Duodenal mucosa (tissue), 2 donors: ENCODE data around the gene SERINC3.

Source experiments
- H3K27ac ChIP-seq: one replicate; pipeline ENCODE4 v1.7.0; 2013; ENCODE audit warnings: low read depth, low read length
- H3K27me3 ChIP-seq, 2 donors: one replicate each; pipeline ENCODE4 v1.7.0; 2013; ENCODE audit warnings: low read length in 2 of 2, control low read depth in 1 of 2; ENCODE audit not compliant: insufficient read depth in 2 of 2, control insufficient read depth in 1 of 2
- H3K36me3 ChIP-seq, 2 donors: one replicate each; pipeline ENCODE4 v1.7.0; 2013; ENCODE audit warnings: low read length in 2 of 2, control low read depth in 1 of 2; ENCODE audit not compliant: insufficient read depth in 2 of 2, control insufficient read depth in 1 of 2
- H3K4me1 ChIP-seq, 2 donors: one replicate each; pipeline ENCODE4 v1.7.0; 2013; ENCODE audit warnings: low read length in 2 of 2, control low read depth in 1 of 2; ENCODE audit not compliant: insufficient read depth in 2 of 2, control insufficient read depth in 1 of 2
- H3K4me3 ChIP-seq, 2 donors: one replicate each; pipeline ENCODE4 v1.7.0; 2013; ENCODE audit warnings: low read length in 2 of 2, low read depth in 1 of 2
- H3K9ac ChIP-seq, 2 donors: one replicate each; pipeline ENCODE4 v1.7.0; 2013; ENCODE audit warnings: low read length in 2 of 2, low read depth in 1 of 2
- H3K9me3 ChIP-seq, 2 donors: one replicate each; pipeline ENCODE4 v1.7.0; 2013; ENCODE audit warnings: low read length in 2 of 2, control low read depth in 1 of 2; ENCODE audit not compliant: control insufficient read depth in 1 of 2

Gene SERINC3

GRCh38 chr20:44460795-44461141 is 61.1 kb downstream of the SERINC3 start:
- Histone ChIP-seq H3K4me1 (peaks cover 39 to 40% of the 10 kb centered on the region in 2 donors), H3K9ac (peak overlapping the region; percentile 36 to 40), H3K36me3 (no peaks in the 10 kb centered on the region), H3K9me3 (no peaks in the 10 kb centered on the region), H3K4me3 (no peak overlapping the region), H3K27ac (peak overlapping the region; percentile 61), H3K27me3 (no peaks in the 10 kb centered on the region)

GRCh38 chr20:44459271-44459670 is 62.6 kb downstream of the SERINC3 start:
- Histone ChIP-seq H3K36me3 (no peaks in the 10 kb centered on the region), H3K9ac (no peak overlapping the region), H3K27me3 (no peaks in the 10 kb centered on the region), H3K4me3 (no peak overlapping the region), H3K27ac (no peak overlapping the region), H3K9me3 (no peaks in the 10 kb centered on the region), H3K4me1 (peaks cover 30 to 40% of the 10 kb centered on the region in 2 donors)

GRCh38 chr20:44457016-44457415 is 64.9 kb downstream of the SERINC3 start:
- peak overlapping the region; percentile 25 to 36 for H3K9ac ChIP-seq

GRCh38 chr20:44456611-44457010 is 65.3 kb downstream of the SERINC3 start:
- Histone ChIP-seq H3K4me3 (no peak overlapping the region), H3K4me1 (peaks cover 24 to 34% of the 10 kb centered on the region in 2 donors), H3K9ac (peak overlapping the region; percentile 25 to 36), H3K27me3 (no peaks in the 10 kb centered on the region), H3K9me3 (no peaks in the 10 kb centered on the region), H3K36me3 (no peaks in the 10 kb centered on the region), H3K27ac (peak overlapping the region; percentile 26)

More at GRCh38 chr20:44457016-44457415, 64.9 kb downstream of the SERINC3 start:
- Histone ChIP-seq H3K4me3 (no peak overlapping the region), H3K27ac (peak overlapping the region; percentile 26), H3K4me1 (peaks cover 28 to 37% of the 10 kb centered on the region in 2 donors), H3K9me3 (no peaks in the 10 kb centered on the region), H3K27me3 (no peaks in the 10 kb centered on the region), H3K36me3 (no peaks in the 10 kb centered on the region)

- Histone ChIP-seq H3K4me1 (peaks cover 20 to 32% of the 10 kb centered on the region in 2 donors), H3K9ac (no peak overlapping the region), H3K4me3 (no peak overlapping the region), H3K36me3 (no peaks in the 10 kb centered on the region), H3K27me3 (no peaks in the 10 kb centered on the region), H3K9me3 (no peaks in the 10 kb centered on the region), H3K27ac (no peak overlapping the region)
Observed at GRCh38 chr20:44455126-44455525, 66.7 kb downstream of the SERINC3 start.

GRCh38 chr20:44454306-44454963 is 67.4 kb downstream of the SERINC3 start:
- peaks cover 21 to 31% of the 10 kb centered on the region in 2 donors for H3K4me1 ChIP-seq

GRCh38 chr20:44450903-44451450 is 70.9 kb downstream of the SERINC3 start:
- Histone ChIP-seq H3K36me3 (no peaks in the 10 kb centered on the region), H3K9me3 (no peaks in the 10 kb centered on the region)

More at GRCh38 chr20:44454306-44454963, 67.4 kb downstream of the SERINC3 start:
- H3K36me3 ChIP-seq: no peaks in the 10 kb centered on the region
- no peak overlapping the region for H3K9ac ChIP-seq
- no peak overlapping the region for H3K27ac ChIP-seq
- no peak overlapping the region for H3K4me3 ChIP-seq
- H3K9me3 ChIP-seq: no peaks in the 10 kb centered on the region
- no peaks in the 10 kb centered on the region for H3K27me3 ChIP-seq

GRCh38 chr20:44450281-44450889 is 71.5 kb downstream of the SERINC3 start:
- Histone ChIP-seq H3K4me1 (peaks cover 25 to 34% of the 10 kb centered on the region in 2 donors), H3K9ac (no peak overlapping the region), H3K4me3 (no peak overlapping the region), H3K27me3 (no peaks in the 10 kb centered on the region), H3K9me3 (no peaks in the 10 kb centered on the region), H3K27ac (no peak overlapping the region), H3K36me3 (no peaks in the 10 kb centered on the region)

More at GRCh38 chr20:44450903-44451450, 70.9 kb downstream of the SERINC3 start:
- Histone ChIP-seq H3K4me3 (no peak overlapping the region), H3K9ac (no peak overlapping the region), H3K27ac (no peak overlapping the region), H3K27me3 (no peaks in the 10 kb centered on the region), H3K4me1 (peaks cover 24 to 28% of the 10 kb centered on the region in 2 donors)

GRCh38 chr20:44449864-44450263 is 72.0 kb downstream of the SERINC3 start:
- Histone ChIP-seq H3K4me1 (peaks cover 25 to 35% of the 10 kb centered on the region in 2 donors), H3K27me3 (no peaks in the 10 kb centered on the region), H3K4me3 (no peak overlapping the region), H3K27ac (no peak overlapping the region), H3K9ac (no peak overlapping the region), H3K9me3 (no peaks in the 10 kb centered on the region), H3K36me3 (no peaks in the 10 kb centered on the region)

GRCh38 chr20:44448753-44449546 is 72.9 kb downstream of the SERINC3 start:
- Histone ChIP-seq H3K36me3 (no peaks in the 10 kb centered on the region), H3K27me3 (no peaks in the 10 kb centered on the region), H3K9me3 (no peaks in the 10 kb centered on the region), H3K9ac (no peak overlapping the region), H3K4me1 (peaks cover 25 to 35% of the 10 kb centered on the region in 2 donors), H3K4me3 (peak overlapping the region in 1 of 2 donors; percentile 15), H3K27ac (peak overlapping the region; percentile 24)
